ENCODE results near the gene CCDC201.

DNA sequence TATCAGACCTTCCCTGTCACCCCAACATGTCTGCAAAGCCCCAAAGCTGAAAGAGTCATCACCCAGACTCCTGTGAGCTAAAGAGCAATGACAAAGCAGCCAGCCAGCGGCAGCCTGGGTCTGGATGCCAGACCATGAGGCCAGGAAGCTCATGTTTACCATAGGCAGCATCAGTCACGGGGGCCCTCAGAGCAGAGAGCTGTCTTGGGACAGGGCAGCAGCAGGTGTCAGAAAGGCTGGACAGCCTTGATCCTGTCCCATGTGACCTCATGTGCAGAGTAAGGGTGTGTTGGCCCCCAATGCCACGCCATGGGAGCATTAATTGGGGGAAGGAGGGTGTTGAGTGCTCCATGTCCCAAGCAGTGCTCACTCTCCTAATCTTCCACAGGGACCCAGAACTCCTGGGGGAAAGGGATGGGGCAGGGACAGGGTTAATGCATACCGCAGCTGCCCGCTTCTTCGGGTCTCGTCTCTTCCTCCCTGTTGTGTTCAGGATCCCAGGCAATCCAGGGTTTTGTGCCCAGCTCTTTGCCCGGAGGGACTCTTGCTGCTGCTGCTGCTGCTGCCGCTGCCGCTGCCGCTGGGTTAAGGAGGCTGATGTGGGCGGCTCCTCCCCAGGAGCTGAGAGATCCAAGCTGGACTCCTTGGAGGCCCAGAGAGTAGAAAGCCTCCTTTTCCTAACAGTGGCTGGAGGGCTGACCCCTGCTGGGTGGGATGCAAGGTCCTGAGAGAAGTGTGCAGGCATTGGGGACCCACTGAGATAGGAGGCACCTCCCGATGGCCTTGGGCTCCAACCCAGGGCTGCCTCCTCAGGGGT, 7.1 kb downstream of the CCDC201 start:
- no peak for TF ChIP-seq EZH2phosphoT487 (conservative IDR thresholded peaks at IDR 0.05; ENCODE audit: low read length)
- no peak for TF ChIP-seq CTCF (IDR thresholded peaks at IDR 0.05; ENCODE audit: insufficient read depth, low read length, poor library complexity, severe bottlenecking)
